GM18508 (cell line): ENCODE measurements around the gene GNAQ.

Experiments used
- ATAC-seq: cut with Tn5 transposase; IDR thresholded peaks from one replicate; pipeline ENCODE4 v1.9.1; 2021; ENCODE audit warnings: moderate number of reproducible peaks; ENCODE audit not compliant: insufficient read depth, unreplicated experiment

The GNAQ gene

GRCh38 chr9:77677957-77678535 is 353.6 kb downstream of the GNAQ start:
- ATAC-seq, result no peak

- no peak for ATAC-seq
Observed at GRCh38 chr9:77677397-77677796, 354.2 kb downstream of the GNAQ start.

GRCh38 chr9:77673941-77674791 is 357.4 kb downstream of the GNAQ start:
- no peak for ATAC-seq

- no peak for ATAC-seq
Observed at GRCh38 chr9:77672183-77672582, 359.4 kb downstream of the GNAQ start.

GRCh38 chr9:77667151-77667550 is 364.5 kb downstream of the GNAQ start:
- ATAC-seq, result no peak
